HepG2 (cell line): Measurements from ENCODE around the gene ABHD18. TPM values are rescaled to one million over a fixed set of nuclear protein-coding genes. Genes with fewer than 3 reads are reported as not detected.
A peak's percentile ranks its signal among the peaks of the same experiment; 100 is the strongest.

Experiments used
- CBX1 ChIP-seq: IDR thresholded peaks from one replicate; pipeline ENCODE4 v1.6.1; 2016; ENCODE audit warnings: antibody characterized with exemption, low read depth
- CEBPB ChIP-seq: IDR thresholded peaks from 2 replicates; pipeline ENCODE4 v1.6.1; 2011; ENCODE audit warnings: low read depth, low read length, improper control_type of control experiment, borderline replicate concordance
- CTCF ChIP-seq: sonication (generic); formaldehyde crosslinking; IDR thresholded peaks from 2 replicates; pipeline ENCODE4 v1.5.0; 2020; ENCODE audit warnings: mild to moderate bottlenecking, missing genetic modification reagents, moderate library complexity
- ELF4 ChIP-seq: sonication (generic); formaldehyde crosslinking; IDR thresholded peaks from 2 replicates; pipeline ENCODE4 v1.5.0; 2020; ENCODE audit warnings: missing genetic modification reagents, mild to moderate bottlenecking, moderate library complexity, borderline replicate concordance
- HCFC1 ChIP-seq: fragments of 150-350 bp; IDR thresholded peaks from 2 replicates; pipeline ENCODE4 v1.6.1; 2014; ENCODE audit warnings: low read depth, low read length
- HDAC2 ChIP-seq: sonication (generic); formaldehyde crosslinking; IDR thresholded peaks from 2 replicates; pipeline ENCODE4 v1.4.0; 2020; ENCODE audit warnings: missing genetic modification reagents
- KLF13 ChIP-seq: sonication (generic); formaldehyde crosslinking; IDR thresholded peaks from 2 replicates; pipeline ENCODE4 v1.4.0; 2020; ENCODE audit warnings: mild to moderate bottlenecking, missing genetic modification reagents
- MED8 ChIP-seq: sonication (generic); formaldehyde crosslinking; IDR thresholded peaks from 2 replicates; pipeline ENCODE4 v1.8.1; 2023; ENCODE audit warnings: mild to moderate bottlenecking, missing genetic modification reagents; ENCODE audit not compliant: insufficient replicate concordance
- MXD4 ChIP-seq: IDR thresholded peaks from 2 replicates; pipeline ENCODE4 v1.6.1; 2016; ENCODE audit warnings: mild to moderate bottlenecking, missing biosample characterization, missing genetic modification reagents
- ONECUT2 ChIP-seq: sonication (generic); formaldehyde crosslinking; IDR thresholded peaks from 2 replicates; pipeline ENCODE4 v1.4.0; 2020; ENCODE audit warnings: missing genetic modification reagents
- POLR2G ChIP-seq: fragments of 200-400 bp; formaldehyde crosslinking; IDR thresholded peaks from 2 replicates; pipeline ENCODE4 v1.6.1; 2018; ENCODE audit warnings: mild to moderate bottlenecking, low read depth, low read length, moderate library complexity
- PTBP1 ChIP-seq: fragments of 200-400 bp; formaldehyde crosslinking; IDR thresholded peaks from 2 replicates; pipeline ENCODE4 v1.6.1; 2018; ENCODE audit warnings: low read length, low read depth; ENCODE audit not compliant: poor library complexity, severe bottlenecking
- SAP130 ChIP-seq: IDR thresholded peaks from 2 replicates; pipeline ENCODE4 v1.6.1; 2016; ENCODE audit warnings: low read depth
- SPEN ChIP-seq: sonication (generic); formaldehyde crosslinking; IDR thresholded peaks from 2 replicates; pipeline ENCODE4 v1.5.1; 2020; ENCODE audit warnings: low read depth, mild to moderate bottlenecking, missing genetic modification reagents
- TOPORS ChIP-seq: sonication (generic); formaldehyde crosslinking; IDR thresholded peaks from 2 replicates; pipeline ENCODE4 v1.8.0; 2023; ENCODE audit warnings: mild to moderate bottlenecking, missing genetic modification reagents
- ZFP36 ChIP-seq: fragments of 150-350 bp; IDR thresholded peaks from 2 replicates; pipeline ENCODE4 v1.6.1; 2018; ENCODE audit warnings: borderline replicate concordance, low read length, low read depth; ENCODE audit not compliant: partially characterized antibody
- ZNF180 ChIP-seq: sonication (generic); formaldehyde crosslinking; IDR thresholded peaks from 2 replicates; pipeline ENCODE4 v1.4.0; 2020; ENCODE audit warnings: low read depth, missing genetic modification reagents, borderline replicate concordance
- ZNF567 ChIP-seq: sonication (generic); formaldehyde crosslinking; IDR thresholded peaks from 2 replicates; pipeline ENCODE4 v1.8.1; 2023; ENCODE audit warnings: mild to moderate bottlenecking, missing genetic modification reagents, borderline replicate concordance
- ZNF605 ChIP-seq: sonication (generic); formaldehyde crosslinking; IDR thresholded peaks from 2 replicates; pipeline ENCODE4 v1.8.0; 2022; ENCODE audit warnings: mild to moderate bottlenecking, missing genetic modification reagents
- ZNF768 ChIP-seq: sonication (generic); formaldehyde crosslinking; IDR thresholded peaks from 2 replicates; pipeline ENCODE4 v1.4.0; 2020; ENCODE audit warnings: missing genetic modification reagents
- polyA plus RNA-seq, 8 experiments: library from polyadenylated mRNA; depleted of rRNA in 3 of 8; stranded (reverse) in 7 of 8; unstranded in 1 of 8; fragments of >200 nt; fragmentation: Illumina TruSeq in 4 of 8; extraction: Trizol in 4 of 8; gene quantifications; 2 replicates each; pipeline versions ENCODE4 v1.2.1 to v1.2.3, GENCODE V29; 2011 to 2016; ENCODE audit warnings: low read depth in 4 of 8, missing spikeins in 1 of 8, mixed read lengths in 1 of 8; ENCODE audit not compliant: insufficient read depth in 1 of 8
- total RNA-seq, 5 experiments: library from RNA; depleted of rRNA; stranded (reverse); fragments of >200 nt; fragmentation: Illumina TruSeq; extraction: Trizol; gene quantifications; 2 replicates each; pipeline ENCODE4 v1.2.3, GENCODE V29; 2016; ENCODE audit warnings: low read depth in 1 of 5
- TF ChIP-seq, protein P1 (sequence below): sonication (generic); formaldehyde crosslinking; IDR thresholded peaks from 2 replicates; pipeline ENCODE4 v1.5.0; 2020; ENCODE audit warnings: mild to moderate bottlenecking, missing genetic modification reagents
- TF ChIP-seq, protein P2 (sequence below): sonication (generic); formaldehyde crosslinking; IDR thresholded peaks from 2 replicates; pipeline ENCODE4 v1.9.0; 2021; ENCODE audit warnings: missing genetic modification reagents, mild to moderate bottlenecking, borderline replicate concordance
- TF ChIP-seq, protein P3 (sequence below): sonication (generic); formaldehyde crosslinking; IDR thresholded peaks from 2 replicates; pipeline ENCODE4 v1.5.0; 2020; ENCODE audit warnings: missing genetic modification reagents

Gene ABHD18
- total and polyA plus RNA-seq, 2 of the 13 experiments (the other 11 are each of a cell fraction or from before 2014, with no cell fraction given): 5.5 to 16.3 TPM

- TF ChIP-seq MED8 (no peak), ZNF567 (CRISPR knock-in tag) (no peak; the same call in 1 of the 2 replicates), ZNF605 (peak; percentile 61; the same call in 1 of the 2 replicates), CEBPB (no peak), ZNF768 (peak; percentile 61), PTBP1 (no peak), SPEN (no peak), ELF4 (CRISPR knock-in tag) (no peak; the same call in 1 of the 2 replicates), SAP130 (peak; percentile 82), KLF13 (no peak), CTCF (CRISPR knock-in tag) (peak; percentile 63), HDAC2 (CRISPR knock-in tag) (peak; percentile 70), HCFC1 (peak; percentile 20), ONECUT2 (no peak), ZFP36 (no peak), POLR2G (peak; percentile 91), MXD4 (CRISPR knock-in tag) (peak; percentile 79), CBX1 (no peak), ZNF180 (CRISPR knock-in tag) (no peak), TOPORS (CRISPR knock-in tag) (peak; percentile 6; the same call in 1 of the 2 replicates)
- TF ChIP-seq, protein P1, sequence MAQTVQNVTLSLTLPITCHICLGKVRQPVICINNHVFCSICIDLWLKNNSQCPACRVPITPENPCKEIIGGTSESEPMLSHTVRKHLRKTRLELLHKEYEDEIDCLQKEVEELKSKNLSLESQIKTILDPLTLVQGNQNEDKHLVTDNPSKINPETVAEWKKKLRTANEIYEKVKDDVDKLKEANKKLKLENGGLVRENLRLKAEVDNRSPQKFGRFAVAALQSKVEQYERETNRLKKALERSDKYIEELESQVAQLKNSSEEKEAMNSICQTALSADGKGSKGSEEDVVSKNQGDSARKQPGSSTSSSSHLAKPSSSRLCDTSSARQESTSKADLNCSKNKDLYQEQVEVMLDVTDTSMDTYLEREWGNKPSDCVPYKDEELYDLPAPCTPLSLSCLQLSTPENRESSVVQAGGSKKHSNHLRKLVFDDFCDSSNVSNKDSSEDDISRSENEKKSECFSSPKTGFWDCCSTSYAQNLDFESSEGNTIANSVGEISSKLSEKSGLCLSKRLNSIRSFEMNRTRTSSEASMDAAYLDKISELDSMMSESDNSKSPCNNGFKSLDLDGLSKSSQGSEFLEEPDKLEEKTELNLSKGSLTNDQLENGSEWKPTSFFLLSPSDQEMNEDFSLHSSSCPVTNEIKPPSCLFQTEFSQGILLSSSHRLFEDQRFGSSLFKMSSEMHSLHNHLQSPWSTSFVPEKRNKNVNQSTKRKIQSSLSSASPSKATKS (CRISPR knock-in tag): no peak; the same call in 1 of the 2 replicates
- TF ChIP-seq, protein P2, sequence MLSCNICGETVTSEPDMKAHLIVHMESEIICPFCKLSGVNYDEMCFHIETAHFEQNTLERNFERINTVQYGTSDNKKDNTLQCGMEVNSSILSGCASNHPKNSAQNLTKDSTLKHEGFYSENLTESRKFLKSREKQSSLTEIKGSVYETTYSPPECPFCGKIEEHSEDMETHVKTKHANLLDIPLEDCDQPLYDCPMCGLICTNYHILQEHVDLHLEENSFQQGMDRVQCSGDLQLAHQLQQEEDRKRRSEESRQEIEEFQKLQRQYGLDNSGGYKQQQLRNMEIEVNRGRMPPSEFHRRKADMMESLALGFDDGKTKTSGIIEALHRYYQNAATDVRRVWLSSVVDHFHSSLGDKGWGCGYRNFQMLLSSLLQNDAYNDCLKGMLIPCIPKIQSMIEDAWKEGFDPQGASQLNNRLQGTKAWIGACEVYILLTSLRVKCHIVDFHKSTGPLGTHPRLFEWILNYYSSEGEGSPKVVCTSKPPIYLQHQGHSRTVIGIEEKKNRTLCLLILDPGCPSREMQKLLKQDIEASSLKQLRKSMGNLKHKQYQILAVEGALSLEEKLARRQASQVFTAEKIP: no peak
- TF ChIP-seq, protein P3, sequence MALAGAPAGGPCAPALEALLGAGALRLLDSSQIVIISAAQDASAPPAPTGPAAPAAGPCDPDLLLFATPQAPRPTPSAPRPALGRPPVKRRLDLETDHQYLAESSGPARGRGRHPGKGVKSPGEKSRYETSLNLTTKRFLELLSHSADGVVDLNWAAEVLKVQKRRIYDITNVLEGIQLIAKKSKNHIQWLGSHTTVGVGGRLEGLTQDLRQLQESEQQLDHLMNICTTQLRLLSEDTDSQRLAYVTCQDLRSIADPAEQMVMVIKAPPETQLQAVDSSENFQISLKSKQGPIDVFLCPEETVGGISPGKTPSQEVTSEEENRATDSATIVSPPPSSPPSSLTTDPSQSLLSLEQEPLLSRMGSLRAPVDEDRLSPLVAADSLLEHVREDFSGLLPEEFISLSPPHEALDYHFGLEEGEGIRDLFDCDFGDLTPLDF (CRISPR knock-in tag): no peak; the same call in 1 of the 2 replicates
Measured at GRCh38 chr4:127965062-127965802, at the start of gene ABHD18, which contains the start of gene MFSD8 (continued).
